Measurements from ENCODE around the gene ZNF346. TPM values are rescaled to one million over a fixed set of nuclear protein-coding genes. Genes with fewer than 3 reads are reported as not detected.
A peak's percentile ranks its signal among the peaks of the same experiment; 100 is the strongest.

The ZNF346 gene
- total and polyA plus RNA-seq, 2 of the 13 experiments (the other 11 are each of a cell fraction or from before 2014, with no cell fraction given): 8.6 to 19.4 TPM

DNA sequence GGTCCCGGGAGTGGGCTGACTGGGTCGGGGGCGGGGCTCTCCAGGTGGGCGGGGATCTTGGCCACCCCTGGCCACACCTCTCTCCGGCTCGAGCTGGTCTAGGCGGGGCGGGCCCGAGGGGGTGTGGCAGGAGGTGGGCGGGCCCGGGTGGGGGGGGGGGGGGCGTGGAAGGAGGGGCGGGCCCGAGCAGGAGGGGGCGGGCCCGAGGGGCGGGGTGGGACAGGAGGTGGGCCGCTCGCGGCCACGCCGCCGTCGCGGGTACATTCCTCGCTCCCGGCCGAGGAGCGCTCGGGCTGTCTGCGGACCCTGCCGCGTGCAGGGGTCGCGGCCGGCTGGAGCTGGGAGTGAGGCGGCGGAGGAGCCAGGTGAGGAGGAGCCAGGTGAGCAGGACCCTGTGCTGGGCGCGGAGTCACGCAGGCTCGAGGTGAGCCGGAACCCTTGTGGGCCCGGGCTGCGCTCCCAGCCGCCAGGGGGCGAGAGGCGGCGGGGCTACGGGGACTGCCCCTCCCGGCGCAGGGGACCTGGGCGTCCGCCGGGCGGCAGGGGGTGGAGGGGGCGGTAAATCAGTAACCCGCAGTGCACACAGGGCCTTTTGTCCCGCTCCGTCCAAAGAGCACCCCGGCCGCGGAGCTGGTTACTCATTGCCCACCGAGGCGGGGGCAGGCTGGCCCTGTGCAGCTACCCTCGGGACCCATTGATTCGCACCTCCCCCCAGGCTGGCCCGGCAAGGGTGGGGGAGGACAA, 64.3 kb downstream of the ZNF346 start, which contains the start of gene FGFR4:
Gene FGFR4, plus strand, starts transcription at position 262 of the 744 bp plus-strand sequence. CDS start 2,688 bp downstream, outside the sequence.
- peaks cover 7% of the 10 kb centered on the region; the same call in 1 of the 2 replicates for H4K20me1 ChIP-seq (ENCODE audit: insufficient read depth, low read length)
- H3K36me3 ChIP-seq (replicated peaks in 1 of 2; ENCODE audit: control insufficient read depth in 1 of 2, insufficient read depth in 2 of 2, low read length in 2 of 2): peaks cover 20 to 30% of the 10 kb centered on the region in 2 experiments
- BruUV-seq (replicated peaks): no TSS peak
- intact Hi-C loops (cut with micrococcal nuclease; ENCODE audit: unreplicated experiment): loop anchor here (2.0 kb wide), 2 partner anchors 16 to 64 kb away; partner anchors contain the start of gene ZNF346
- in situ Hi-C loops (cut with HindIII; ENCODE audit: extremely low pct_ligation_motif_present, low pct_unique_long_range_greater_than_20kb): no loop called here
- ChIA-PET POLR2A (interaction anchor here (0.6 to 7.7 kb wide), 35 partner anchors 8 to 550 kb away, joined by 3 to 293 read pairs (median 4); partner anchors contain the start of genes LMAN2, PDLIM7, PRELID1 and RAB24), CTCF (ENCODE audit: low intra/inter-chr PET ratio, low total read pairs) (interaction anchor here (1.6 kb wide), 1 partner anchor 25 kb away, joined by 10 read pairs; no protein-coding TSS in a partner anchor)
- H2AFZ ChIP-seq (ENCODE audit: low read length): no peak within 1 kb of the TSS
- peak within 1 kb of the TSS; percentile 91 to 99 (median 93) for H3K4me3 ChIP-seq (replicated peaks in 1 of 3; ENCODE audit: insufficient read depth in 1 of 3, low read depth in 2 of 3, low read length in 3 of 3)
- ATAC-seq: peak; percentile 89
- peaks cover 66% of the 10 kb centered on the region for H3K4me1 ChIP-seq (ENCODE audit: insufficient read depth, low read length)
- WGBS (ENCODE audit: low lambda C conversion rate): 0% methylated on average over 7 of the region's 68 CpGs
- no peaks in the 10 kb centered on the region; a peak in 1 of 5 replicates for H3K27me3 ChIP-seq (ENCODE audit: control insufficient read depth in 1 of 2, insufficient read depth in 2 of 2, low read length in 2 of 2)
- DNase-seq (ENCODE audit: low spot score): peak; percentile 96
- H3K79me2 ChIP-seq (ENCODE audit: insufficient read depth, low read length): peaks cover 43% of the 10 kb centered on the region
- peak within 1 kb of the TSS; percentile 100 for H3K27ac ChIP-seq (ENCODE audit: extremely low read length, insufficient read depth, low read length)
- H3K4me2 ChIP-seq (ENCODE audit: low read depth, low read length): peak within 1 kb of the TSS; percentile 98
- peak within 1 kb of the TSS; percentile 99 for H3K9ac ChIP-seq (ENCODE audit: insufficient read depth, low read depth, low read length)
- no peaks in the 10 kb centered on the region for H3K9me3 ChIP-seq (ENCODE audit: low read length)
- FAIRE-seq: peak; percentile 80
- TF ChIP-seq, protein P1, sequence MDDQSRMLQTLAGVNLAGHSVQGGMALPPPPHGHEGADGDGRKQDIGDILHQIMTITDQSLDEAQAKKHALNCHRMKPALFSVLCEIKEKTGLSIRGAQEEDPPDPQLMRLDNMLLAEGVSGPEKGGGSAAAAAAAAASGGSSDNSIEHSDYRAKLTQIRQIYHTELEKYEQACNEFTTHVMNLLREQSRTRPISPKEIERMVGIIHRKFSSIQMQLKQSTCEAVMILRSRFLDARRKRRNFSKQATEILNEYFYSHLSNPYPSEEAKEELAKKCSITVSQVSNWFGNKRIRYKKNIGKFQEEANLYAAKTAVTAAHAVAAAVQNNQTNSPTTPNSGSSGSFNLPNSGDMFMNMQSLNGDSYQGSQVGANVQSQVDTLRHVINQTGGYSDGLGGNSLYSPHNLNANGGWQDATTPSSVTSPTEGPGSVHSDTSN (CRISPR knock-in tag; IDR thresholded peaks at IDR 0.05; ENCODE audit: borderline replicate concordance): no peak
- no peak for TF ChIP-seq MBNL3 (CRISPR knock-in tag; conservative IDR thresholded peaks at IDR 0.05)
- TF ChIP-seq ZNF251 (CRISPR knock-in tag; IDR thresholded peaks at IDR 0.05): no peak
- no peak for TF ChIP-seq RFX1 (IDR thresholded peaks at IDR 0.05)
- peak; percentile 84; the same call in 1 of the 2 replicates for TF ChIP-seq IRF2 (CRISPR knock-in tag; IDR thresholded peaks at IDR 0.05)
- TF ChIP-seq GLI4 (CRISPR knock-in tag; IDR thresholded peaks at IDR 0.05; ENCODE audit: borderline replicate concordance): no peak; the same call in 1 of the 2 replicates
- TF ChIP-seq, protein P2, sequence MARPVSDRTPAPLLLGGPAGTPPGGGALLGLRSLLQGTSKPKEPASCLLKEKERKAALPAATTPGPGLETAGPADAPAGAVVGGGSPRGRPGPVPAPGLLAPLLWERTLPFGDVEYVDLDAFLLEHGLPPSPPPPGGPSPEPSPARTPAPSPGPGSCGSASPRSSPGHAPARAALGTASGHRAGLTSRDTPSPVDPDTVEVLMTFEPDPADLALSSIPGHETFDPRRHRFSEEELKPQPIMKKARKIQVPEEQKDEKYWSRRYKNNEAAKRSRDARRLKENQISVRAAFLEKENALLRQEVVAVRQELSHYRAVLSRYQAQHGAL (CRISPR knock-in tag; IDR thresholded peaks at IDR 0.05; ENCODE audit: not compliant biosample characterization): peak; percentile 80
- TF ChIP-seq CREB1 (IDR thresholded peaks at IDR 0.05): peak; percentile 9; the same call in 1 of the 2 replicates
- TF ChIP-seq CREB1 (CRISPR knock-in tag; IDR thresholded peaks at IDR 0.05): no peak
- TF ChIP-seq, protein P3, sequence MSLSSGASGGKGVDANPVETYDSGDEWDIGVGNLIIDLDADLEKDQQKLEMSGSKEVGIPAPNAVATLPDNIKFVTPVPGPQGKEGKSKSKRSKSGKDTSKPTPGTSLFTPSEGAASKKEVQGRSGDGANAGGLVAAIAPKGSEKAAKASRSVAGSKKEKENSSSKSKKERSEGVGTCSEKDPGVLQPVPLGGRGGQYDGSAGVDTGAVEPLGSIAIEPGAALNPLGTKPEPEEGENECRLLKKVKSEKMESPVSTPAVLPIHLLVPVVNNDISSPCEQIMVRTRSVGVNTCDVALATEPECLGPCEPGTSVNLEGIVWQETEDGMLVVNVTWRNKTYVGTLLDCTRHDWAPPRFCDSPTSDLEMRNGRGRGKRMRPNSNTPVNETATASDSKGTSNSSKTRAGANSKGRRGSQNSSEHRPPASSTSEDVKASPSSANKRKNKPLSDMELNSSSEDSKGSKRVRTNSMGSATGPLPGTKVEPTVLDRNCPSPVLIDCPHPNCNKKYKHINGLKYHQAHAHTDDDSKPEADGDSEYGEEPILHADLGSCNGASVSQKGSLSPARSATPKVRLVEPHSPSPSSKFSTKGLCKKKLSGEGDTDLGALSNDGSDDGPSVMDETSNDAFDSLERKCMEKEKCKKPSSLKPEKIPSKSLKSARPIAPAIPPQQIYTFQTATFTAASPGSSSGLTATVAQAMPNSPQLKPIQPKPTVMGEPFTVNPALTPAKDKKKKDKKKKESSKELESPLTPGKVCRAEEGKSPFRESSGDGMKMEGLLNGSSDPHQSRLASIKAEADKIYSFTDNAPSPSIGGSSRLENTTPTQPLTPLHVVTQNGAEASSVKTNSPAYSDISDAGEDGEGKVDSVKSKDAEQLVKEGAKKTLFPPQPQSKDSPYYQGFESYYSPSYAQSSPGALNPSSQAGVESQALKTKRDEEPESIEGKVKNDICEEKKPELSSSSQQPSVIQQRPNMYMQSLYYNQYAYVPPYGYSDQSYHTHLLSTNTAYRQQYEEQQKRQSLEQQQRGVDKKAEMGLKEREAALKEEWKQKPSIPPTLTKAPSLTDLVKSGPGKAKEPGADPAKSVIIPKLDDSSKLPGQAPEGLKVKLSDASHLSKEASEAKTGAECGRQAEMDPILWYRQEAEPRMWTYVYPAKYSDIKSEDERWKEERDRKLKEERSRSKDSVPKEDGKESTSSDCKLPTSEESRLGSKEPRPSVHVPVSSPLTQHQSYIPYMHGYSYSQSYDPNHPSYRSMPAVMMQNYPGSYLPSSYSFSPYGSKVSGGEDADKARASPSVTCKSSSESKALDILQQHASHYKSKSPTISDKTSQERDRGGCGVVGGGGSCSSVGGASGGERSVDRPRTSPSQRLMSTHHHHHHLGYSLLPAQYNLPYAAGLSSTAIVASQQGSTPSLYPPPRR (CRISPR knock-in tag; IDR thresholded peaks at IDR 0.05; ENCODE audit: borderline replicate concordance): peak; percentile 90
- TF ChIP-seq ZNF317 (CRISPR knock-in tag; IDR thresholded peaks at IDR 0.05): no peak; the same call in 1 of the 2 replicates
- peak; percentile 49; the same call in 1 of the 2 replicates for TF ChIP-seq ZNF790 (CRISPR knock-in tag; IDR thresholded peaks at IDR 0.05; ENCODE audit: borderline replicate concordance)
- peak; percentile 81 for TF ChIP-seq ZMYM4 (CRISPR knock-in tag; IDR thresholded peaks at IDR 0.05)
- no peak for TF ChIP-seq ZNF234 (CRISPR knock-in tag; conservative IDR thresholded peaks at IDR 0.05)
- TF ChIP-seq, protein P4, sequence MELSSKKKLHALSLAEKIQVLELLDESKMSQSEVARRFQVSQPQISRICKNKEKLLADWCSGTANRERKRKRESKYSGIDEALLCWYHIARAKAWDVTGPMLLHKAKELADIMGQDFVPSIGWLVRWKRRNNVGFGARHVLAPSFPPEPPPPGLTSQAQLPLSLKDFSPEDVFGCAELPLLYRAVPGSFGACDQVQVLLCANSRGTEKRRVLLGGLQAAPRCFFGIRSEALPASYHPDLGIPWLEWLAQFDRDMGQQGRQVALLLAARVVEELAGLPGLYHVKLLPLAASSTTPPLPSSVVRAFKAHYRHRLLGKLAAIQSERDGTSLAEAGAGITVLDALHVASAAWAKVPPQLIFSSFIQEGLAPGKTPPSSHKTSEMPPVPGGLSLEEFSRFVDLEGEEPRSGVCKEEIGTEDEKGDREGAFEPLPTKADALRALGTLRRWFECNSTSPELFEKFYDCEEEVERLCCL (CRISPR knock-in tag; IDR thresholded peaks at IDR 0.05; ENCODE audit: borderline replicate concordance): peak; percentile 12; the same call in 1 of the 2 replicates
